Lower leg skin (tissue), 3 donors: ENCODE data around the gene NTHL1.

Experiments used
- POLR2A ChIP-seq, 2 donors: fragments of 450-650 bp; IDR thresholded peaks; one replicate each; pipeline ENCODE4 v1.6.1; 2016 to 2017; ENCODE audit warnings: antibody characterized with exemption in 2 of 2, mild to moderate bottlenecking in 1 of 2, moderate library complexity in 1 of 2
- TF ChIP-seq, protein P1 (sequence below), 3 donors: fragments of 450-650 bp; IDR thresholded peaks; one replicate each; pipeline ENCODE4 v1.5.1; 2016; ENCODE audit warnings: antibody characterized with exemption in 3 of 3, mild to moderate bottlenecking in 3 of 3, moderate library complexity in 2 of 3

DNA sequence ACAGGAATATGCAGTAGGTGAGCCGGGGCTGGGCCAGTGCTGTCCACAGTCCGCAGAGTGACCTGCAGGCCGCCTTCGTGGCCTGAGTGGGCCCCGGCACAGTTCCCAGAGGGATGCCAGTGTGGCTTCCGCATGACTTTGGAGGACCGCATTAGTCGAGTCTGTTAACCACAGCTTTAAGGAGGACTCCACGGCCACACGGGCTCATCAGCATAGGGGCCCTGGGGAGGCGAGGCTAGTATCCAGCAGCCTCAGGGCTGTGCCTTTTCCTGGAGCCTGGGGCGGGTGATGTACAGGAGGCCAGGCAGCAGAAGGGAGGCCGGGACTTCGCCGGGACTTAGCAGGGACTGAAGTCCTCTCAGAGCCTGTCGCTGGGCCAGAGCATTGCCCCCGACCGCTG, 13.4 kb upstream of the NTHL1 start:
- TF ChIP-seq, protein P1, sequence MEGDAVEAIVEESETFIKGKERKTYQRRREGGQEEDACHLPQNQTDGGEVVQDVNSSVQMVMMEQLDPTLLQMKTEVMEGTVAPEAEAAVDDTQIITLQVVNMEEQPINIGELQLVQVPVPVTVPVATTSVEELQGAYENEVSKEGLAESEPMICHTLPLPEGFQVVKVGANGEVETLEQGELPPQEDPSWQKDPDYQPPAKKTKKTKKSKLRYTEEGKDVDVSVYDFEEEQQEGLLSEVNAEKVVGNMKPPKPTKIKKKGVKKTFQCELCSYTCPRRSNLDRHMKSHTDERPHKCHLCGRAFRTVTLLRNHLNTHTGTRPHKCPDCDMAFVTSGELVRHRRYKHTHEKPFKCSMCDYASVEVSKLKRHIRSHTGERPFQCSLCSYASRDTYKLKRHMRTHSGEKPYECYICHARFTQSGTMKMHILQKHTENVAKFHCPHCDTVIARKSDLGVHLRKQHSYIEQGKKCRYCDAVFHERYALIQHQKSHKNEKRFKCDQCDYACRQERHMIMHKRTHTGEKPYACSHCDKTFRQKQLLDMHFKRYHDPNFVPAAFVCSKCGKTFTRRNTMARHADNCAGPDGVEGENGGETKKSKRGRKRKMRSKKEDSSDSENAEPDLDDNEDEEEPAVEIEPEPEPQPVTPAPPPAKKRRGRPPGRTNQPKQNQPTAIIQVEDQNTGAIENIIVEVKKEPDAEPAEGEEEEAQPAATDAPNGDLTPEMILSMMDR (IDR thresholded peaks at IDR 0.05), result no peak
- no peak for TF ChIP-seq POLR2A (IDR thresholded peaks at IDR 0.05)
